IPS-NIHi7 (cell line): ENCODE data around the gene TSPAN5.

ENCODE experiments used
- DNase-seq: peaks from one replicate; pipeline ENCODE4 v3.0.0; 2012; ENCODE audit warnings: mixed read lengths; ENCODE audit errors: extremely low spot score

Gene TSPAN5

GRCh38 chr4:98586291-98586961 lies 72.0 kb downstream of the TSPAN5 start:
- no peak for DNase-seq

- DNase-seq, result no peak
Measured at GRCh38 chr4:98585596-98585995, 72.8 kb downstream of the TSPAN5 start.

GRCh38 chr4:98584265-98584664 lies 74.1 kb downstream of the TSPAN5 start:
- no peak for DNase-seq

GRCh38 chr4:98583265-98583664 lies 75.1 kb downstream of the TSPAN5 start:
- DNase-seq, result no peak

- no peak for DNase-seq
Measured at GRCh38 chr4:98581126-98581525, 77.3 kb downstream of the TSPAN5 start.

- DNase-seq, result no peak
Measured at GRCh38 chr4:98577956-98578355, 80.5 kb downstream of the TSPAN5 start.

GRCh38 chr4:98574816-98575215 lies 83.6 kb downstream of the TSPAN5 start:
- DNase-seq, result no peak

- DNase-seq, result no peak
Measured at GRCh38 chr4:98573791-98574190, 84.6 kb downstream of the TSPAN5 start.

- no peak for DNase-seq
Measured at GRCh38 chr4:98572697-98573096, 85.7 kb downstream of the TSPAN5 start.

GRCh38 chr4:98571161-98571786 lies 87.1 kb downstream of the TSPAN5 start:
- no peak for DNase-seq

GRCh38 chr4:98570151-98570797 lies 88.1 kb downstream of the TSPAN5 start:
- DNase-seq, result no peak

GRCh38 chr4:98568941-98569663 lies 89.3 kb downstream of the TSPAN5 start:
- no peak for DNase-seq

GRCh38 chr4:98567611-98568010 lies 90.8 kb downstream of the TSPAN5 start:
- no peak for DNase-seq

GRCh38 chr4:98566361-98567008 lies 91.9 kb downstream of the TSPAN5 start:
- DNase-seq, result no peak

GRCh38 chr4:98565681-98566301 lies 92.6 kb downstream of the TSPAN5 start:
- DNase-seq, result no peak

GRCh38 chr4:98564852-98565251 lies 93.6 kb downstream of the TSPAN5 start:
- DNase-seq, result no peak

- no peak for DNase-seq
Measured at GRCh38 chr4:98560321-98560720, 98.1 kb downstream of the TSPAN5 start.

- no peak for DNase-seq
Measured at GRCh38 chr4:98558471-98559169, 99.8 kb downstream of the TSPAN5 start.

GRCh38 chr4:98557194-98557892 lies 101.1 kb downstream of the TSPAN5 start:
- no peak for DNase-seq

- DNase-seq, result no peak
Measured at GRCh38 chr4:98556451-98556850, 102.0 kb downstream of the TSPAN5 start.
